Activated CD4-positive, alpha-beta T cell treated with anti-CD3 and anti-CD28 coated beads, Interleukin-2, Interleukin-4, amounts not matched to agents 100 ng/mL and 50 ng/mL, durations not matched to agents 16 hours and 8 hours (primary cell): ENCODE data around the gene ZNF432.
"Not testable (repeated sequence)": the region's sequence is repeated elsewhere in the genome, so short reads cannot be mapped to it uniquely, and the experiment has no call there.

ENCODE experiments used
- DNase-seq: peaks from one replicate; pipeline ENCODE4 v3.0.0-alpha.2; 2020; ENCODE audit warnings: low spot score

Gene ZNF432

GRCh38 chr19:52048555-52049501 lies at the start of gene ZNF432:
ZNF432 (minus strand) TSS chr19:52048838; CDS start chr19:52046868, 1,970 bp downstream.
- DNase-seq: peak; percentile 76

- DNase-seq: not testable (repeated sequence)
These were observed 47.8 kb upstream of the ZNF432 start for GRCh38 chr19:52096416-52096815.

GRCh38 chr19:52095172-52096014 lies 46.8 kb upstream of the ZNF432 start, which contains the start of gene ZNF841:
ZNF841 (minus strand) TSS chr19:52095765; CDS start chr19:52084801, 10,964 bp downstream.
- DNase-seq: peak; percentile 74

GRCh38 chr19:52094526-52095130 lies 46.0 kb upstream of the ZNF432 start:
- no peak for DNase-seq

GRCh38 chr19:52086481-52086880 lies 37.8 kb upstream of the ZNF432 start:
- DNase-seq: no peak

GRCh38 chr19:52070496-52070895 lies 21.9 kb upstream of the ZNF432 start:
- DNase-seq: no peak

- DNase-seq: no peak
These were observed 21.0 kb upstream of the ZNF432 start for GRCh38 chr19:52069653-52070052.

GRCh38 chr19:52066258-52066863 lies 17.7 kb upstream of the ZNF432 start:
- DNase-seq: no peak

- no peak for DNase-seq
These were observed 16.8 kb upstream of the ZNF432 start for GRCh38 chr19:52065399-52065798.

GRCh38 chr19:52056480-52056879 lies 7.8 kb upstream of the ZNF432 start:
- DNase-seq: not testable (repeated sequence)

GRCh38 chr19:52051736-52052135 lies 3.1 kb upstream of the ZNF432 start:
- DNase-seq: not testable (repeated sequence)

GRCh38 chr19:52039169-52039568 lies 9.5 kb downstream of the ZNF432 start:
- no peak for DNase-seq

- no peak for DNase-seq
These were observed 14.4 kb downstream of the ZNF432 start for GRCh38 chr19:52034051-52034728.

- no peak for DNase-seq
These were observed 19.9 kb downstream of the ZNF432 start for GRCh38 chr19:52028780-52029123.

GRCh38 chr19:52028027-52028779 lies 20.4 kb downstream of the ZNF432 start, which contains the start of gene ZNF614:
ZNF614 (minus strand) TSS chr19:52028379; CDS start chr19:52025745, 2,634 bp downstream.
- DNase-seq: peak; percentile 84

- DNase-seq: not testable (repeated sequence)
These were observed 22.2 kb downstream of the ZNF432 start for GRCh38 chr19:52026255-52026990.

- not testable (repeated sequence) for DNase-seq
These were observed 24.2 kb downstream of the ZNF432 start for GRCh38 chr19:52024478-52024877.

GRCh38 chr19:52022193-52022592 lies 26.4 kb downstream of the ZNF432 start:
- no peak for DNase-seq

- no peak for DNase-seq
These were observed 28.1 kb downstream of the ZNF432 start for GRCh38 chr19:52020506-52020905.

- no peak for DNase-seq
These were observed 38.0 kb downstream of the ZNF432 start for GRCh38 chr19:52010674-52011073.
